NCI-H2081 (cell line): ENCODE measurements around the gene LPCAT2.

Source experiments
- DNase-seq, 2 experiments: peaks; one replicate each; lab custom pipeline; 2025; lab: John Stamatoyannopoulos, UW

Gene LPCAT2

GRCh38 chr16:55503726-55504550, 4.9 kb upstream of the LPCAT2 start:
- DNase-seq: no peak

DNA sequence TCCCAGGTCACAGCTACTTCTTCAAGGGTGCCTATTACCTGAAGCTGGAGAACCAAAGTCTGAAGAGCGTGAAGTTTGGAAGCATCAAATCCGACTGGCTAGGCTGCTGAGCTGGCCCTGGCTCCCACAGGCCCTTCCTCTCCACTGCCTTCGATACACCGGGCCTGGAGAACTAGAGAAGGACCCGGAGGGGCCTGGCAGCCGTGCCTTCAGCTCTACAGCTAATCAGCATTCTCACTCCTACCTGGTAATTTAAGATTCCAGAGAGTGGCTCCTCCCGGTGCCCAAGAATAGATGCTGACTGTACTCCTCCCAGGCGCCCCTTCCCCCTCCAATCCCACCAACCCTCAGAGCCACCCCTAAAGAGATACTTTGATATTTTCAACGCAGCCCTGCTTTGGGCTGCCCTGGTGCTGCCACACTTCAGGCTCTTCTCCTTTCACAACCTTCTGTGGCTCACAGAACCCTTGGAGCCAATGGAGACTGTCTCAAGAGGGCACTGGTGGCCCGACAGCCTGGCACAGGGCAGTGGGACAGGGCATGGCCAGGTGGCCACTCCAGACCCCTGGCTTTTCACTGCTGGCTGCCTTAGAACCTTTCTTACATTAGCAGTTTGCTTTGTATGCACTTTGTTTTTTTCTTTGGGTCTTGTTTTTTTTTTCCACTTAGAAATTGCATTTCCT, 3.4 kb upstream of the LPCAT2 start:
- no peak for DNase-seq

- peak in 1 of 2 experiments; percentile 54 for DNase-seq
Observed at GRCh38 chr16:55506083-55506482, 2.8 kb upstream of the LPCAT2 start.

- no peak for DNase-seq
Observed at GRCh38 chr16:55506708-55507107, 2.2 kb upstream of the LPCAT2 start.

GRCh38 chr16:55508271-55508921, 476 bp upstream of the LPCAT2 start:
- DNase-seq: no peak

DNA sequence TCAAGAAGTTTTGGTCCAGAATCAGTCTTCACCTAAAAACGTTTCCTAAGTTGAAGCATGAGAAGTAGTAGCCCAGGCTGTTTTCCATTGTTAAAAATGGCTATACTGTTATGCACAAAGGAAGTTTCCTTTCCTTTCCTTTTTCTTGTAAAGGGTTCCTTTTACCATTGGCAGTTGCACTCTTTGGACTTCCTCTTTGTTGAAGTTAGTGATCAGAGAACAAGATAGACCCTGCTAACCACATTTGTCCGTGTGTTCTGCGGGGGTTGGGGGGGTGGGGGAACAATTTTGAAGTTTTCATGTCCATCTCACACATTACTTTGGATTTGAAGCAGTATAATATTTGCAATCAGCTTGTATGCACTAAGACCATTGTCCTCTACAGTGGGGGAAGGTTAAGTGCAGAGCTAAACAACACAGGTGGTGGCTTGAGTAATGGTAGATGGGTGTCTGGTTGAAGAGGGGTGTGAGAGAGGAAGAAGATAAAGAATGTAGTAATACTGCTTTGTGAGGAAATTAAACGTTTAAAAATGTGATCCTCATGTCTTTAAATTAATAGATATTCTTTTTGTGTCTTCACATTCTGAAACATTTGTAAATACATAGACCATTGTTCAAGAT, 1.4 kb downstream of the LPCAT2 start:
- no peak for DNase-seq

GRCh38 chr16:55512941-55513340, 4.1 kb downstream of the LPCAT2 start:
- no peak for DNase-seq

- DNase-seq: no peak
Observed at GRCh38 chr16:55513616-55514015, 4.7 kb downstream of the LPCAT2 start.

DNA sequence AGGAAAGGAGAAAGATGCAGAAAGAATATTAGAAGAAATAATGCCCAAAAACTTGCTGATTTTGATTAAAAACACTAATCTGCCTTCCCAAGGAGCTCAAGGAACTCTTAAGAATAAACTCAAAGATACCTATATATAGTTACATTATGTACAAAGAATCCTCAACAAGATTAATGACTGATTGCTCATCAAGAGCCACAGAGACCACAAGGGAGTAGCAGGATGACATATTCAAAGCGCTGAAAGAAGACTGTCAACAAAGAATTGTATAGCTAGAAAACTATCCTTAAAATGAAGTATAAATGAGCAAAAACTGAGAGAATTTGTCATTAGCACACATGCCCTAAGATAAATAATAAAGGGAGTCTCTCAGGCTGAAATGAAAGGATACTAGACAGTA, 6.2 kb downstream of the LPCAT2 start:
- DNase-seq: no peak

GRCh38 chr16:55521792-55522191, 12.9 kb downstream of the LPCAT2 start:
- DNase-seq: no peak

GRCh38 chr16:55526441-55526840, 17.6 kb downstream of the LPCAT2 start:
- DNase-seq: no peak

- DNase-seq: no peak
Observed at GRCh38 chr16:55527885-55528284, 19.0 kb downstream of the LPCAT2 start.

DNA sequence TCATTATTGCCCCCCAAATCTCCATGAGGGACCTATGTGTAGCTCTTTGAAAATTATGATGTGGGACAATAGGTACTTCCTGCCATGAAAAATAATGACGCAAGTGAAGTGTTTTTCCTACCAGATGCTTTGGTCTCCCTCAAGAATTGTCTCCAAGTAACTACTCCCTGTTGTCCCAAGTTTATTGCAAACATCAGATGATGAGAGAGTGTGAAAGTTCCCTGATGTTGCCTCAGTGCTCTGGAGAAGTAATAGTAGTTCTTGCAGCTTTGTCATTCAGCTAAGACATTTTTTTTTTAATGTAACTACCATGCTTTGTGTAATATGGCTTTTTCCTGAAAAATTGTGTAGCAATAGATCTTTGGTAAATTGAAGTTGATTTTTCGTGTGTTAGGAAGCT, 20.1 kb downstream of the LPCAT2 start:
- DNase-seq: no peak

- DNase-seq: no peak
Observed at GRCh38 chr16:55530316-55530856, 21.5 kb downstream of the LPCAT2 start.

DNA sequence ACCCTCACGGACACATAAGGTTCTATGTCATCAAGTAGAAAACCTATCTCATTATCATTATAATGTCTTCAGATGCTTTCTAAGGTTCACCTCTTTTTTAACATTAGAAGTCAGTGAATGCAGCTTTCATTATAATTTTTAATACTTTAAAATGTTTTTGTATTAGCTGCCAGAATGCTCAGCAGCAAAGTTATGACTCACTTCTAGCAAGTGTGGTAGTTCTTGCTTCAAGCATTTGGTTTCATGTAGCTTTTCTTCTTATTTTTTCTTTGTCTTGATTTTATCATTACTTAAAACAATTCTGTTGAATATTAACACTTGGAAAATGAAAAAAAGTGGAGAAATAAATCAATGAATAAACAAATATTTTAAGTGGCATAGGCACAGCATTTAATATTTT, 23.4 kb downstream of the LPCAT2 start:
- DNase-seq: no peak

DNA sequence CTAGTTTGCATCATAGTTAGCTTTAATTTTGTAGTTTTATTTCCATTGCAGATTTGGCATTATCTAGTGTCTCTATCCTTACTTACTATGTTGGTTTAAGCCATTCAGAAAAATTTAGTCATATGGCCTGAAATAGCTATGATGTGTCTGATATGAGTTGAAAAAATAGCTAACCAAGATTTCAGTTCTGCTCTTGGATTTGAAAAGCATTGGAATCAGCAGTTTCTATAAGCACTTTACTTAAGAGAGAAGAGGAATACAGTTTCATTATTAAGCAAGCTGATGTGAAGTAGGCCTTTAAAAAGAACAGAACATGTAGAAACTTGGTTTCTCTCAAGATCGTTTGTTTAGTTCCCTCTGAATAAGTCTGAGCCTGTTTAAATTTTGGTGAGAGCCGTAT, 25.9 kb downstream of the LPCAT2 start:
- no peak for DNase-seq

DNA sequence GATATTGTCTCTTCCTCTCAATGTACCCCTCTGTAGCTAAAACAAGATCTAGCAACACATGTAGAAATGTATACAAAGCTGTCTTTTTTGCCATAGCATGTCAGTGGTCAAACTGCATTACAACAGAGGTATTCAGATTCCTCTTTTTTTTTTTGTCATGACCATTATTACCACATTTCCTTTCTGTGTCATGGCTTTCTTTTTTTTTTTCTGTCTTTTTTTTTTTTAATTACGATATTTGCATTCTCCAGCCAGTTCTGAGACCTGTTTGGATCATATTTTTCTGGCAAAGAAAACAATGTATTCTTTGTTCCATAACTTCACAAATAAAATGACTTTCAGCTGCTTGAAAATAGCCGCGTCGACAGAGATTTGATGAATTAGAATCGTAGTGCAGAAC, 30.2 kb downstream of the LPCAT2 start:
- DNase-seq: no peak

DNA sequence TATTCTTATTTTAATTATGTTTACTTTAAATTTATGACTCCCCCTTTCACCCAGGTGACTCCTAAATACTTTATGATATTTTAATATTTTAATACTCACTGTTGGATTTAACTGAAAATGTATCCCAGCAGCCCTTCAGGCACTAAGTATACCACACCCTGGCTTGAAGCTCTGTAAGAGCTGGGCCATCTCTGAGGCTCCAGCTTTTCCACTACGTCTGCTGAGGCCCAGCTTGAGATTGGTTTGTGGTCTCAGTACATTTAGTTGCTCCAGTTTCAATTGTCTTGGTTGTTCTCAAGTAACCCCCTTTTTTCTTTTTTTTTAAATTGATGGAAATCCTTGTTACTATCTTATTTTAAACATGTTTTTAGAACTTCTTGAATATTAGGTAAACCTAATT, 30.6 kb downstream of the LPCAT2 start:
- DNase-seq: no peak

DNA sequence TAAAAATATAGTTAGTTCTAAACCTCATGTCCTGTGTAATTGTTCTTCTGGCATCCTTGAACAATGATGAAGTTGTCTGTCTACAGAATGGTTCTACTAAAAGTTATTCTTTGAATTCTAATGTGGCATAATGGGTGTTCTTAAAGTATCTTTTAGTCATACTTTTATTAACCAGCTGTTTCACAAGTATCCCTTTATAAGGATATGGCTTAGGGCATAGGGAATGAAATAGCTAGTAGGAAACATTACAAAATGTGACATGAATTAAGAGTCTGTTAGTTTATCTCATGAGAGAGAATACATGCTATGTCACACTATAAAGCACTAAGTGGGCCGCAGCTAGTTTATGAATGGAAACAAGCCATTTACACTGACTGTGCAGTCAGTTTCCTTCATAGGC, 31.3 kb downstream of the LPCAT2 start:
- no peak for DNase-seq

GRCh38 chr16:55542459-55543082, 33.7 kb downstream of the LPCAT2 start:
- no peak for DNase-seq

DNA sequence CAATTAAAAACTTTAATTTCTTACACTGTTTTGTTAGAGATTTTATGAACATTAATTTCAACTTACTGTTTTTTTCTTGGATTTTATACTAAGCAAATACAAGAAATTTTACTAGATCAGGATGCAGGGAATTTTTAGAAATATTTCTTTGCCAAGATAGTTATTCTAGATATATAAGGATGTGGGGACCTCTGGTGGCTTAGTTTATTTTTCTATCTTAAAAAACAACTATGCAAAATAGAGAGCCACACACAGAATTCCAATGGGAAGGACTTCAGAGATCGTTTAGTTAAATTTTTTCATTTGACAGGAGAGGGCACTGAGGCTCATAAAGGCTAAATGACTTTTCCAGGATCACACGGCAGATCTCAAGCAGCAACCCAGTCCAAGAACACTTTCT, 34.6 kb downstream of the LPCAT2 start:
- DNase-seq: no peak

- no peak for DNase-seq
Observed at GRCh38 chr16:55552621-55553020, 43.7 kb downstream of the LPCAT2 start.
